Hepatocyte (in vitro differentiated cells): Measurements from ENCODE around the gene CDH15. TPM values are rescaled to one million over a fixed set of nuclear protein-coding genes. Genes with fewer than 3 reads are reported as not detected.

Experiments used
- DNase-seq: peaks from one replicate; pipeline ENCODE4 v3.0.0-alpha.2; 2016; ENCODE audit warnings: low spot score
- H2AFZ ChIP-seq: fragments of 200-600 bp; sonication (generic); 2 replicates; pipeline ENCODE4 v1.6.0; 2016; ENCODE audit warnings: antibody characterized with exemption, mild to moderate bottlenecking
- H3K27ac ChIP-seq: fragments of 200-600 bp; sonication (generic); 2 replicates; pipeline ENCODE4 v1.5.1; 2016; ENCODE audit warnings: mild to moderate bottlenecking
- H3K27me3 ChIP-seq: fragments of 200-600 bp; sonication (generic); 2 replicates; pipeline ENCODE4 v1.6.1; 2016
- H3K36me3 ChIP-seq: fragments of 200-600 bp; sonication (generic); replicated peaks from 2 replicates; pipeline ENCODE4 v1.5.1; 2016; ENCODE audit warnings: low read depth; ENCODE audit not compliant: insufficient read depth
- H3K4me1 ChIP-seq: fragments of 200-600 bp; sonication (generic); 2 replicates; pipeline ENCODE4 v1.5.1; 2016; ENCODE audit warnings: mild to moderate bottlenecking, moderate library complexity; ENCODE audit not compliant: insufficient read depth
- H3K4me2 ChIP-seq: fragments of 200-600 bp; sonication (generic); 2 replicates; pipeline ENCODE4 v1.6.0; 2016
- H3K4me3 ChIP-seq: fragments of 200-600 bp; sonication (generic); 2 replicates; pipeline ENCODE4 v1.5.1; 2016; ENCODE audit warnings: mild to moderate bottlenecking
- H3K79me2 ChIP-seq: fragments of 200-600 bp; sonication (generic); 2 replicates; pipeline ENCODE4 v1.6.0; 2017; ENCODE audit warnings: mild to moderate bottlenecking
- H3K9me2 ChIP-seq: fragments of 200-600 bp; sonication (generic); replicated peaks from 2 replicates; pipeline ENCODE4 v1.6.0; 2017; ENCODE audit warnings: mild to moderate bottlenecking; ENCODE audit not compliant: insufficient read depth
- H3K9me3 ChIP-seq: fragments of 200-600 bp; sonication (generic); 2 replicates; pipeline ENCODE4 v1.5.1; 2016; ENCODE audit warnings: low read depth, mild to moderate bottlenecking
- H4K20me1 ChIP-seq: fragments of 200-600 bp; sonication (generic); 2 replicates; pipeline ENCODE4 v1.6.0; 2016; ENCODE audit warnings: mild to moderate bottlenecking; ENCODE audit not compliant: insufficient read depth, poor library complexity, severe bottlenecking
- CTCF ChIP-seq: fragments of 200-600 bp; sonication (generic); IDR thresholded peaks from 2 replicates; pipeline ENCODE4 v1.5.1; 2016; ENCODE audit warnings: antibody characterized with exemption, mild to moderate bottlenecking; ENCODE audit not compliant: poor library complexity
- EZH2 ChIP-seq: fragments of 200-600 bp; sonication (generic); IDR thresholded peaks from 2 replicates; pipeline ENCODE4 v1.6.1; 2016; ENCODE audit warnings: antibody characterized with exemption, mild to moderate bottlenecking, borderline replicate concordance
- EZH2phosphoT487 ChIP-seq: fragments of 200-600 bp; sonication (generic); IDR thresholded peaks from one replicate; pipeline ENCODE4 v1.6.1; 2018; ENCODE audit warnings: antibody characterized with exemption, mild to moderate bottlenecking, low read depth, moderate library complexity; ENCODE audit not compliant: unreplicated experiment, severe bottlenecking
- WGBS: methylation state at CpG from one replicate; pipeline ENCODE4 v1.1.6; 2016; ENCODE audit warnings: low lambda C conversion rate; ENCODE audit errors: missing lambda C conversion rate; 5-methylcytosine and 5-hydroxymethylcytosine counted together
- polyA plus RNA-seq: library from polyadenylated mRNA; unstranded; fragments of >200 nt; fragmentation: Nextera tagmentation; extraction: Ambion mirVana; gene quantifications from 2 replicates; pipeline ENCODE4 v1.2.1, GENCODE V29; 2016
- total RNA-seq: library from RNA; depleted of rRNA; stranded (reverse); fragments of >200 nt; gene quantifications from 2 replicates; pipeline ENCODE4 v1.2.3, GENCODE V29; 2014

Gene CDH15
- total and polyA plus RNA-seq, 2 experiments from 2014 or later = 0.13 to 0.47 TPM

GRCh38 chr16:89142474-89143195 lies 28.9 kb upstream of the CDH15 start:
- Histone ChIP-seq H3K79me2 (no peaks in the 10 kb centered on the region), H3K36me3 (no peaks in the 10 kb centered on the region), H3K27ac (no peak overlapping the region), H3K4me1 (no peaks in the 10 kb centered on the region), H3K9me2 (no peaks in the 10 kb centered on the region), H3K4me3 (no peak overlapping the region), H2AFZ (no peak overlapping the region), H3K4me2 (no peak overlapping the region), H3K9me3 (no peaks in the 10 kb centered on the region), H4K20me1 (no peaks in the 10 kb centered on the region), H3K27me3 (no peaks in the 10 kb centered on the region)
- no peak for DNase-seq
- no peak for TF ChIP-seq EZH2
- TF ChIP-seq EZH2phosphoT487 = no peak
- TF ChIP-seq CTCF = no peak
- 92% methylated on average over 13 of the region's 13 CpGs for WGBS

GRCh38 chr16:89143201-89143741 lies 28.3 kb upstream of the CDH15 start:
- no peak for TF ChIP-seq EZH2
- no peak for TF ChIP-seq CTCF
- TF ChIP-seq EZH2phosphoT487 = no peak
- Histone ChIP-seq H3K4me1 (no peaks in the 10 kb centered on the region), H3K27me3 (no peaks in the 10 kb centered on the region), H3K27ac (no peak overlapping the region), H3K9me3 (no peaks in the 10 kb centered on the region), H3K79me2 (no peaks in the 10 kb centered on the region), H2AFZ (no peak overlapping the region), H3K4me3 (no peak overlapping the region), H3K9me2 (no peaks in the 10 kb centered on the region), H3K4me2 (no peak overlapping the region), H4K20me1 (no peaks in the 10 kb centered on the region), H3K36me3 (no peaks in the 10 kb centered on the region)
- no peak for DNase-seq
- WGBS = 95% methylated on average over 14 of the region's 17 CpGs

GRCh38 chr16:89143911-89144675 lies 27.5 kb upstream of the CDH15 start:
- WGBS = 95% methylated on average over 22 of the region's 22 CpGs
- DNase-seq = no peak
- Histone ChIP-seq H3K36me3 (no peaks in the 10 kb centered on the region), H3K9me3 (no peaks in the 10 kb centered on the region), H3K4me3 (no peak overlapping the region), H3K4me1 (no peaks in the 10 kb centered on the region), H3K79me2 (no peaks in the 10 kb centered on the region), H3K4me2 (no peak overlapping the region), H3K27ac (no peak overlapping the region), H2AFZ (no peak overlapping the region), H3K27me3 (no peaks in the 10 kb centered on the region), H3K9me2 (no peaks in the 10 kb centered on the region), H4K20me1 (no peaks in the 10 kb centered on the region)
- TF ChIP-seq CTCF = no peak
- TF ChIP-seq EZH2phosphoT487 = no peak
- no peak for TF ChIP-seq EZH2
